Thoracic aorta endothelial cell (primary cell): ENCODE measurements around the gene P2RX4. TPM values are rescaled to one million over a fixed set of nuclear protein-coding genes. Genes with fewer than 3 reads are reported as not detected.

Source experiments
- total RNA-seq: library from RNA; depleted of rRNA; stranded (reverse); fragments of >200 nt; gene quantifications from 2 replicates; pipeline ENCODE4 v1.2.3, GENCODE V29; 2012

Gene P2RX4
- 31.6 and 38.7 TPM in 2 replicates for total RNA-seq

DNA sequence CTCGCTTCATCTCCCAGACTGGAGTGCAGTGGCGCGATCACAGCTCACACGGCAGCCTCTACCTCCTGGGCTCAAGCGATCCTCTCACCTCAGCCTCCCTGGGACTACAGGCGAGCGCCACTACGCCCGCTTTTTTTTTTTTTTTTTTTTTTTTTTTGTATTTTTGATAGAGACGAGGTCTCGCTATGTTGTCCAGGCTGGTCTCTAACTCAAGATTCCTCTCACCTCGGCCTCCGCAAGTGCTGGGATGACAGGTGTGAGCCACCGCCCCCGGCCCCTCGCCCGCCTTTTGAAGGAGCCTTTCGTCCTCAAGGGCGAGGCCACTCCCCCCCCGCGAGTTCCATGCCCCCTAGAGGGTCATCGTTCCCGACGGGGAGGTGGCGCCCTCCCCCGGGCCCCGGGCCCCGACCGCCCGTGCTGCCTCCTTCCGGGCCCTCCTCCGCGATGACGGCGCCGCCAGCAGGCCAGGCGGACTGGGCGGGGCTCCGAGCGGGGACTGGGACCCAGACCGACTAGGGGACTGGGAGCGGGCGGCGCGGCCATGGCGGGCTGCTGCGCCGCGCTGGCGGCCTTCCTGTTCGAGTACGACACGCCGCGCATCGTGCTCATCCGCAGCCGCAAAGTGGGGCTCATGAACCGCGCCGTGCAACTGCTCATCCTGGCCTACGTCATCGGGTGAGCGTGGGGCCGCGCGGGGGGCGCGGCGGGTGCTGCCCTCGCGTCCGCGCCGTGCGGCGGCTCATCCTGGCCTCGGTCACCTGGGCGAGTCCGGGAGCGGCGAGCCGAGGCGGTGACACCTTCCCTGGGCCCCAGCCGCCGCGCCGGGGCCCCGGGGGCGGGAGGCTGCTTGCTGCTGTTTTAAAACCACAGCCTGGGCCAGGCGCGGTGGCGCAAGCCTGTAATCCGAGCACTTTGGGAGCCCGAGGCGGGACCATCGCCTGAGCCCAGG is at the start of gene P2RX4:
Gene P2RX4 (plus strand): TSS at position 506 of the 949 bp plus-strand sequence. CDS start 36 bp downstream, at position 542.

Other genes with a start within 250 kb of the P2RX4 start
- gene HNF1A, start 231.6 kb upstream of the P2RX4 start, total RNA-seq: not detected in 2 replicates
- gene C12orf43, start 193.6 kb upstream of the P2RX4 start, total RNA-seq: 18.9 and 22.3 TPM in 2 replicates
- gene OASL, start 170.9 kb upstream of the P2RX4 start, total RNA-seq: under 0.01 and 0.29 TPM in 2 replicates
- gene P2RX7, start 77.3 kb upstream of the P2RX4 start, total RNA-seq: 3.2 and 3.6 TPM in 2 replicates
- 28.5 and 39.4 TPM in 2 replicates for gene CAMKK2, start 86.6 kb downstream of the P2RX4 start, total RNA-seq
- 209 and 219 TPM in 2 replicates for gene ANAPC5, start 142.3 kb downstream of the P2RX4 start, total RNA-seq
- 58.2 and 61.1 TPM in 2 replicates for gene RNF34, start 190.0 kb downstream of the P2RX4 start, total RNA-seq